GM10248 (cell line): ENCODE results near the gene CAMTA1.

Experiments
- CTCF ChIA-PET: fragments of 300-600 bp; sonication (Branson Sonifier 250); formaldehyde crosslinking; extraction: SDS; loops from one replicate; lab custom pipeline; 2021; ENCODE audit warnings: antibody characterized with exemption; lab: Yijun Ruan, JAX
- POLR2A ChIA-PET: fragments of 350-650 bp; sonication (Branson Sonifier 250); formaldehyde crosslinking; extraction: SDS; loops from one replicate; lab custom pipeline; 2020; ENCODE audit warnings: antibody characterized with exemption; lab: Yijun Ruan, JAX
- DNase-seq: peaks from one replicate; pipeline ENCODE4 v3.0.0; 2012; ENCODE audit errors: extremely low spot score
- CTCF ChIP-seq: IDR thresholded peaks from 2 replicates; pipeline ENCODE4 v1.5.1; 2012; ENCODE audit warnings: mild to moderate bottlenecking, low read depth; ENCODE audit errors: extremely low read depth, missing control alignments, control extremely low read depth

The CAMTA1 gene

GRCh38 chr1:7302126-7302525 lies 516.9 kb downstream of the CAMTA1 start:
- CTCF ChIA-PET = no interaction called here
- no peak for DNase-seq
- POLR2A ChIA-PET = no interaction called here
- no peak for TF ChIP-seq CTCF

- ChIA-PET POLR2A (no interaction called here), CTCF (no interaction called here)
- DNase-seq = no peak
- no peak for TF ChIP-seq CTCF
Measured at GRCh38 chr1:7302873-7303272, 517.6 kb downstream of the CAMTA1 start.

GRCh38 chr1:7303554-7304317 lies 518.5 kb downstream of the CAMTA1 start:
- no peak for TF ChIP-seq CTCF
- ChIA-PET CTCF (no interaction called here), POLR2A (no interaction called here)

GRCh38 chr1:7313081-7313546 lies 527.9 kb downstream of the CAMTA1 start:
- CTCF ChIA-PET = interaction anchor here (1.2 kb wide), 1 partner anchor 16 kb away, joined by 3 read pairs; no protein-coding TSS in a partner anchor
- no peak for TF ChIP-seq CTCF
- POLR2A ChIA-PET = no interaction called here
- DNase-seq = no peak

More at GRCh38 chr1:7303554-7304317, 518.5 kb downstream of the CAMTA1 start:
- DNase-seq = no peak

GRCh38 chr1:7313826-7314225 lies 528.6 kb downstream of the CAMTA1 start:
- no peak for TF ChIP-seq CTCF
- POLR2A ChIA-PET = no interaction called here
- no peak for DNase-seq
- CTCF ChIA-PET = interaction anchor here (1.2 kb wide), 1 partner anchor 17 kb away, joined by 3 read pairs; no protein-coding TSS in a partner anchor

- no peak for DNase-seq
- ChIA-PET CTCF (no interaction called here), POLR2A (no interaction called here)
- TF ChIP-seq CTCF = no peak
Measured at GRCh38 chr1:7315316-7315715, 530.1 kb downstream of the CAMTA1 start.

GRCh38 chr1:7315946-7316345 lies 530.7 kb downstream of the CAMTA1 start:
- DNase-seq = no peak
- ChIA-PET POLR2A (no interaction called here), CTCF (no interaction called here)
- no peak for TF ChIP-seq CTCF
